ENCODE data around the gene SPON1. TPM values are rescaled to one million over a fixed set of nuclear protein-coding genes. Genes with fewer than 3 reads are reported as not detected.

Gene SPON1
- 10 to 100 TPM; 11.4 to 99.8 (median 22.2) TPM for polyA plus RNA-seq
- long read RNA-seq, donor 1, full-length matches to known transcripts, result 28 of 152 reads
- long read RNA-seq, donor 1, partial matches to known transcripts, result 56 of 152 reads
- long read RNA-seq, donor 1, other reads (novel, unspliced or antisense), result 68 of 152 reads
- long read RNA-seq, donor 2, full-length matches to known transcripts, result 2 of 2 reads
- long read RNA-seq, donor 2, partial matches to known transcripts, result 0 of 2 reads
- long read RNA-seq, donor 2, other reads (novel, unspliced or antisense), result 0 of 2 reads
- long read RNA-seq, donor 3, full-length matches to known transcripts, result 7 of 7 reads
- long read RNA-seq, donor 3, partial matches to known transcripts, result 0 of 7 reads
- long read RNA-seq, donor 3, other reads (novel, unspliced or antisense), result 0 of 7 reads
- long read RNA-seq, donor 4, result 0 reads
- long read RNA-seq, donor 5, partial matches to known transcripts, result 0 of 1 reads
- long read RNA-seq, donor 5, other reads (novel, unspliced or antisense), result 0 of 1 reads
- long read RNA-seq, donor 6, full-length matches to known transcripts, result 9 of 34 reads
- long read RNA-seq, donor 6, partial matches to known transcripts, result 25 of 34 reads
- long read RNA-seq, donor 6, other reads (novel, unspliced or antisense), result 0 of 34 reads
- long read RNA-seq, donor 7, result 0 reads
- long read RNA-seq, donor 8, result 0 reads
- long read RNA-seq, donor 9, result 0 reads
- long read RNA-seq, donor 10, full-length matches to known transcripts, result 10 of 10 reads
- long read RNA-seq, donor 10, partial matches to known transcripts, result 0 of 10 reads
- long read RNA-seq, donor 10, other reads (novel, unspliced or antisense), result 0 of 10 reads

GRCh38 chr11:13962562-13963168 lies at the start of gene SPON1:
Gene SPON1, plus strand, starts transcription at chr11:13962723. Its CDS starts 182 bp downstream, at chr11:13962905.
- H3K27me3 ChIP-seq (ENCODE audit: control insufficient read depth in 3 of 3, insufficient read depth in 3 of 3, low read length in 3 of 3), result peaks cover 0 to 8% (median 8%) of the 10 kb centered on the region in 3 donors
- no peaks in the 10 kb centered on the region for H3K36me3 ChIP-seq (ENCODE audit: control insufficient read depth in 3 of 3, insufficient read depth in 2 of 3, low read depth in 1 of 3, low read length in 3 of 3)
- peak within 1 kb of the TSS; percentile 37 to 81 (median 68) for H3K4me3 ChIP-seq (ENCODE audit: low read depth in 1 of 3, low read length in 3 of 3)
- peaks cover 2 to 37% (median 5%) of the 10 kb centered on the region in 3 donors for H3K4me1 ChIP-seq (ENCODE audit: control insufficient read depth in 3 of 3, insufficient read depth in 2 of 3, low read depth in 1 of 3, low read length in 2 of 3)
- 0 to 2% (median 1%) methylated on average over 56 to 74 of the region's 74 CpGs for WGBS, 3 donors
- FAIRE-seq (no peak), DNase-seq (peak; percentile 52 to 82)
- peak within 1 kb of the TSS; percentile 82 to 93 (median 86) for H3K27ac ChIP-seq (ENCODE audit: low read depth in 1 of 3, low read length in 2 of 3)
- H3K9me3 ChIP-seq (ENCODE audit: control insufficient read depth in 2 of 2, insufficient read depth in 1 of 2, low read depth in 1 of 2, low read length in 1 of 2), result no peaks in the 10 kb centered on the region

DNA sequence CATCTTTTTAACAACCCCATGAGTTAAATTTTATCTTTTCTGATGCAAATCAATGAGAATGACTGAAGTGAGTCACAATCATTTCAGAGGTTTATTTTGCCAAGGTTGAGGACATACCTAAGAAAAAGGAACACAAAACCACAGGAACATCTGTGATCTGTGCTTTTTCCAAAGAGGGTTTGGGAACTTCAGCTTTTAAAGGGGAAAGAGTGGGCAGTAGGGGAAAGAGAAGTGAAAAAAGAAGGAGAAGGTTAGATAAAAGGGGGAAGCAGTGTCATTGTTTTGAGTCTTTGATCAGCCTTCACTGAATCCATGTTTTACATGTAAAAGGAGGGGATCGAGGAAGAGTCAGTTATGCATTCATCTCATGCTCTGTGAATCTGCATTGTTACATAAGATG lies 45.3 kb upstream of the SPON1 start:
- DNase-seq, result no peak
- no peak overlapping the region for H3K27ac ChIP-seq (ENCODE audit: low read depth in 1 of 3, low read length in 2 of 3)
- no peaks in the 10 kb centered on the region for H3K36me3 ChIP-seq (ENCODE audit: control insufficient read depth in 3 of 3, insufficient read depth in 2 of 3, low read depth in 1 of 3, low read length in 3 of 3)
- no peak for FAIRE-seq
- H3K4me3 ChIP-seq (ENCODE audit: low read depth in 1 of 3, low read length in 3 of 3), result no peak overlapping the region
- H3K9me3 ChIP-seq (ENCODE audit: control insufficient read depth in 2 of 2, insufficient read depth in 1 of 2, low read depth in 1 of 2, low read length in 1 of 2), result no peaks in the 10 kb centered on the region
- 69 to 82% (median 74%) methylated on average over 1 of the region's 1 CpG for WGBS, 3 donors
- H3K4me1 ChIP-seq (ENCODE audit: control insufficient read depth in 3 of 3, insufficient read depth in 2 of 3, low read depth in 1 of 3, low read length in 2 of 3), result no peaks in the 10 kb centered on the region
- H3K27me3 ChIP-seq (ENCODE audit: control insufficient read depth in 3 of 3, insufficient read depth in 3 of 3, low read length in 3 of 3), result no peaks in the 10 kb centered on the region

DNA sequence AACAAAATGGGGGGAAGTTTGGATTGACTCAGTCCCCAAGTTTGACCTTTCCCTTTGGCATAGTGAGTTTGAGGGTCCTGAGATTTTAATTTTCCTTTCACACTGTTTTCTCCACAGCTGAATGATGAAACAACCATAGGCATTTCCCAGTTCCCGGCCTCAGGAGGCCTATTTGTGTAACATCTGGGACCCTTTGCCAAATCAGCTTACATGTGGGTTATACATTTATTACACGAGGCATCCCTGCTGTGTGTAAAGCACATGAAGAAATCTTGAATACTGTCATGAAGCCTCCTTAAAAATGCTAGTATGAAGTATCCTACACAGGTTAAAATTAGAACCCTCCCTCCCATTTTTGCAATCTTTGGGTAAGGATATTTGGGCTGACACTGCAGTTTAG lies 44.6 kb upstream of the SPON1 start:
- no peak for DNase-seq
- 71 to 82% (median 80%) methylated on average over 2 of the region's 2 CpGs for WGBS, 3 donors
- Histone ChIP-seq H3K36me3 (ENCODE audit: control insufficient read depth in 3 of 3, insufficient read depth in 2 of 3, low read depth in 1 of 3, low read length in 3 of 3) (no peaks in the 10 kb centered on the region), H3K9me3 (ENCODE audit: control insufficient read depth in 2 of 2, insufficient read depth in 1 of 2, low read depth in 1 of 2, low read length in 1 of 2) (no peaks in the 10 kb centered on the region), H3K27ac (ENCODE audit: low read depth in 1 of 3, low read length in 2 of 3) (no peak overlapping the region), H3K27me3 (ENCODE audit: control insufficient read depth in 3 of 3, insufficient read depth in 3 of 3, low read length in 3 of 3) (no peaks in the 10 kb centered on the region), H3K4me3 (ENCODE audit: low read depth in 1 of 3, low read length in 3 of 3) (no peak overlapping the region), H3K4me1 (ENCODE audit: control insufficient read depth in 3 of 3, insufficient read depth in 2 of 3, low read depth in 1 of 3, low read length in 2 of 3) (no peaks in the 10 kb centered on the region)
- no peak for FAIRE-seq

DNA sequence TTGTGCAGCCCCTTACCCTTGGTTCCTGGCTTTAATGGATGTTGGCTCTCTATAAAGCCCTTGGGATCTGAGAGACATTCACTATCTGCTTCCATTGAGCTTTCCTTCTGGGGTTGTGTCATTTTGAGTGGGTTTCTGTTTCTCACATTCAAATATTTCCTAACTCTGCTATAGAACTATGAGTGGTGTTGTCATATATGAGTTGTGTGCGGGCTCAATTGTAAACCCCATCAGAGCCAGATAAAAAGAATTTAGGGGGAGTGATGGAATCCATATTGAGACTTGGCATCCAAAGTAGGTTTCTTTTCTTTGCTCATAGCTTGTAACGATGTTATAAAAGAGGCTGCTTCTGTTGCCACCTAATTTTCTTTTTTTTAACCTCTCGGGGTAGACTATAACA lies 41.8 kb upstream of the SPON1 start:
- H3K27ac ChIP-seq (ENCODE audit: low read depth in 1 of 3, low read length in 2 of 3), result no peak overlapping the region
- 69 to 89% (median 86%) methylated on average over 3 of the region's 3 CpGs for WGBS, 3 donors
- FAIRE-seq, result no peak
- DNase-seq, result no peak
- peaks cover 0 to 8% (median 2%) of the 10 kb centered on the region in 3 donors for H3K4me1 ChIP-seq (ENCODE audit: control insufficient read depth in 3 of 3, insufficient read depth in 2 of 3, low read depth in 1 of 3, low read length in 2 of 3)
- no peak overlapping the region for H3K4me3 ChIP-seq (ENCODE audit: low read depth in 1 of 3, low read length in 3 of 3)
- no peaks in the 10 kb centered on the region for H3K27me3 ChIP-seq (ENCODE audit: control insufficient read depth in 3 of 3, insufficient read depth in 3 of 3, low read length in 3 of 3)
- H3K36me3 ChIP-seq (ENCODE audit: control insufficient read depth in 3 of 3, insufficient read depth in 2 of 3, low read depth in 1 of 3, low read length in 3 of 3), result no peaks in the 10 kb centered on the region
- no peaks in the 10 kb centered on the region for H3K9me3 ChIP-seq (ENCODE audit: control insufficient read depth in 2 of 2, insufficient read depth in 1 of 2, low read depth in 1 of 2, low read length in 1 of 2)

GRCh38 chr11:13921545-13921944 lies 41.0 kb upstream of the SPON1 start:
- 72 to 87% (median 81%) methylated on average over 8 of the region's 8 CpGs for WGBS, 3 donors
- no peaks in the 10 kb centered on the region for H3K36me3 ChIP-seq (ENCODE audit: control insufficient read depth in 3 of 3, insufficient read depth in 2 of 3, low read depth in 1 of 3, low read length in 3 of 3)
- H3K4me3 ChIP-seq (ENCODE audit: low read depth in 1 of 3, low read length in 3 of 3), result no peak overlapping the region
- no peak overlapping the region for H3K27ac ChIP-seq (ENCODE audit: low read depth in 1 of 3, low read length in 2 of 3)
- DNase-seq (no peak), FAIRE-seq (no peak)
- peaks cover 0 to 8% (median 2%) of the 10 kb centered on the region in 3 donors for H3K4me1 ChIP-seq (ENCODE audit: control insufficient read depth in 3 of 3, insufficient read depth in 2 of 3, low read depth in 1 of 3, low read length in 2 of 3)
- H3K27me3 ChIP-seq (ENCODE audit: control insufficient read depth in 3 of 3, insufficient read depth in 3 of 3, low read length in 3 of 3), result no peaks in the 10 kb centered on the region
- H3K9me3 ChIP-seq (ENCODE audit: control insufficient read depth in 2 of 2, insufficient read depth in 1 of 2, low read depth in 1 of 2, low read length in 1 of 2), result no peaks in the 10 kb centered on the region

- FAIRE-seq, result no peak
- H3K36me3 ChIP-seq (ENCODE audit: control insufficient read depth in 3 of 3, insufficient read depth in 2 of 3, low read depth in 1 of 3, low read length in 3 of 3), result no peaks in the 10 kb centered on the region
- WGBS, 3 donors, result 29 to 75% (median 53%) methylated on average over 1 of the region's 1 CpG
- H3K27ac ChIP-seq (ENCODE audit: low read depth in 1 of 3, low read length in 2 of 3), result peak overlapping the region in 2 of 3 donors; percentile 43 to 60
- H3K9me3 ChIP-seq (ENCODE audit: control insufficient read depth in 2 of 2, insufficient read depth in 1 of 2, low read depth in 1 of 2, low read length in 1 of 2), result no peaks in the 10 kb centered on the region
- H3K4me1 ChIP-seq (ENCODE audit: control insufficient read depth in 3 of 3, insufficient read depth in 2 of 3, low read depth in 1 of 3, low read length in 2 of 3), result peaks cover 0 to 8% (median 2%) of the 10 kb centered on the region in 3 donors
- no peaks in the 10 kb centered on the region for H3K27me3 ChIP-seq (ENCODE audit: control insufficient read depth in 3 of 3, insufficient read depth in 3 of 3, low read length in 3 of 3)
- no peak overlapping the region for H3K4me3 ChIP-seq (ENCODE audit: low read depth in 1 of 3, low read length in 3 of 3)
- no peak for DNase-seq
Observed at GRCh38 chr11:13923182-13923581, 39.3 kb upstream of the SPON1 start.

GRCh38 chr11:13923716-13924650 lies 38.5 kb upstream of the SPON1 start:
- Histone ChIP-seq H3K27me3 (ENCODE audit: control insufficient read depth in 3 of 3, insufficient read depth in 3 of 3, low read length in 3 of 3) (no peaks in the 10 kb centered on the region), H3K36me3 (ENCODE audit: control insufficient read depth in 3 of 3, insufficient read depth in 2 of 3, low read depth in 1 of 3, low read length in 3 of 3) (no peaks in the 10 kb centered on the region), H3K27ac (ENCODE audit: low read depth in 1 of 3, low read length in 2 of 3) (peak overlapping the region in 1 of 3 donors; percentile 60), H3K4me1 (ENCODE audit: control insufficient read depth in 3 of 3, insufficient read depth in 2 of 3, low read depth in 1 of 3, low read length in 2 of 3) (peaks cover 0 to 8% (median 2%) of the 10 kb centered on the region in 3 donors), H3K4me3 (ENCODE audit: low read depth in 1 of 3, low read length in 3 of 3) (no peak overlapping the region), H3K9me3 (ENCODE audit: control insufficient read depth in 2 of 2, insufficient read depth in 1 of 2, low read depth in 1 of 2, low read length in 1 of 2) (no peaks in the 10 kb centered on the region)
- WGBS, 3 donors, result 49 to 61% (median 53%) methylated on average over 8 of the region's 8 CpGs
- peak in 1 of 2 donors; percentile 25 for DNase-seq
- FAIRE-seq, result no peak

Measured in small intestine (tissue), 16 donors.